Mucosa of rectum (tissue), 2 donors: ENCODE data around the gene SLC1A3.

Experiments used
- H3K27ac ChIP-seq, 2 donors: one replicate each; pipeline ENCODE4 v1.7.0; 2013; ENCODE audit warnings: inconsistent platforms in 2 of 2, low read depth in 2 of 2, low read length in 2 of 2
- H3K27me3 ChIP-seq, 2 donors: one replicate each; pipeline ENCODE4 v1.7.0; 2013; ENCODE audit warnings: low read length in 2 of 2; ENCODE audit not compliant: control insufficient read depth in 2 of 2, insufficient read depth in 2 of 2
- H3K36me3 ChIP-seq, 2 donors: one replicate each; pipeline ENCODE4 v1.7.0; 2013; ENCODE audit warnings: low read length in 2 of 2; ENCODE audit not compliant: control insufficient read depth in 2 of 2, insufficient read depth in 2 of 2
- H3K4me1 ChIP-seq, 2 donors: one replicate each; pipeline ENCODE4 v1.7.0; 2013; ENCODE audit warnings: low read length in 2 of 2, mild to moderate bottlenecking in 1 of 2; ENCODE audit not compliant: control insufficient read depth in 2 of 2, insufficient read depth in 2 of 2
- H3K4me3 ChIP-seq, 2 donors: one replicate each; pipeline ENCODE4 v1.7.0; 2013; ENCODE audit warnings: low read length in 2 of 2
- H3K9ac ChIP-seq, 2 donors: one replicate each; pipeline ENCODE4 v1.7.0; 2013; ENCODE audit warnings: low read length in 2 of 2, low read depth in 1 of 2, mild to moderate bottlenecking in 1 of 2
- H3K9me3 ChIP-seq, 2 donors: one replicate each; pipeline ENCODE4 v1.7.0; 2013; ENCODE audit warnings: low read length in 2 of 2; ENCODE audit not compliant: control insufficient read depth in 2 of 2
- donor health status: healthy.
- donor health status: Normal muscosa, but diverticular disease.

The SLC1A3 gene

DNA sequence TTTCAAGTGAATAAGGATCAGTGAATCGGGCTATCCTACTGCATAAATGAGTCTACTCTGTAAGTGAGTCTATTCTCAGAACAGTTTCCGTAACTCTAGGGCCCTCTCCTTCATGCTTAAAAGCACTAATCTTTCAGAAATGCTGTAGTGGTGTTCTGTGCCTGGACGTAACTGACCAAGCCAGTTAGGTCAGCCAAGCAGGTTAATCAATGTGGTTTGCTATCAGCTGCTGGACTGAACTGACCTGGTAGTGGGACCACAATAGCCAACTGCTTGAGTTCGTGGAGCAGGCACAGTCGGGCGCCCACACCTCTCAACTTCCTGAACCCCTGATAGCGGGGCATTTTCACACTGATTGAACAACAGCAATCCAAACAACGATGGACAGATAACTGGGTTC lies 6.8 kb downstream of the SLC1A3 start:
- Histone ChIP-seq H3K27ac (no peak overlapping the region), H3K4me3 (no peak overlapping the region), H3K9ac (no peak overlapping the region)

DNA sequence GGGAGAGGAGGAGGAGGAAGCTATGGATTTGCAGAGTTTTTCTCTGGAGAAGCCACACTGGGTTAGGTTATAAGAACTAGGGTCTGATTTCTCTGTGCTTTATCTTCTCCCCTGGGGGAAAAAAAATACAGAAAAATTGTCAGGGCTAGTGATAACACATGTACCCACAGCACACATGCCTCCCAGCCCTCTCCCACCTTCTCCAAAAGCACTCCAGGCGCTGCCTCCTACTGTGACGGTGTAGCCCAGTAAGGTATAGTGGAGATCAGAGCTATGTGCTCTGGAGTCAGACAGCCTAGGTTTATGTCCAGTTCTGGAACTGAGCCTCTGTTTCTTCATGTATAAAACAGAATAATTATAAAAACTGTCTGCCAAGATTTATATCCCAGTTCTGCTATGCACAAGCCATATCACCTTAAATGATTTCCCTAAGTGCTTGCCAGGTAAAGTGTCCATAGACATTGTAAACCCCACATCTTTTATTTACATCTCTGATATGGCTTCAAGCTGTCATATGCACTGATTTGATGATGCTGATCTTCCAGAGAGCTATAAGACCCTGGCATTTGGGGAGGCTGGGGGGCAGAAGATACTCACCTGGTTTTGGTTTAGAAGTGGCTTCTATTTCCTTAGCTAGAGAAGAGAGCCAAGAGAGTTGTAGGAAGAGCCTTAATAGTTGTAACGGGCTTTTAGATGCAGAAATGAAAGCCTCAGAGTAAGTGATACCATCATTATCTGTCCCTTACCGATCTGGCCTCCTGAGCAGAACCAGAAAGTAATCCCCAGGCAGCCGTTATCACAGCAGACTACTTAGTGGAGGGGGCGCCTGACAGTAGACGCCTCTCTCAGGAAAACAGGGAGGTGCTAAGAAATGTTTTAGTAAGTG lies 7.6 kb downstream of the SLC1A3 start:
- H3K27ac ChIP-seq, result no peak overlapping the region
- no peak overlapping the region for H3K9ac ChIP-seq
- H3K27me3 ChIP-seq, result no peaks in the 10 kb centered on the region
- no peak overlapping the region for H3K4me3 ChIP-seq
- H3K36me3 ChIP-seq, result no peaks in the 10 kb centered on the region
- no peaks in the 10 kb centered on the region for H3K4me1 ChIP-seq
- H3K9me3 ChIP-seq, result no peaks in the 10 kb centered on the region

More for the DNA sequence above, 6.8 kb downstream of the SLC1A3 start:
- Histone ChIP-seq H3K27me3 (peaks cover 0 to 3% of the 10 kb centered on the region in 2 donors), H3K9me3 (no peaks in the 10 kb centered on the region), H3K4me1 (no peaks in the 10 kb centered on the region), H3K36me3 (no peaks in the 10 kb centered on the region)

- H3K4me1 ChIP-seq, result no peaks in the 10 kb centered on the region
- no peak overlapping the region for H3K4me3 ChIP-seq
- no peak overlapping the region for H3K27ac ChIP-seq
- no peaks in the 10 kb centered on the region for H3K36me3 ChIP-seq
- H3K9me3 ChIP-seq, result no peaks in the 10 kb centered on the region
- H3K27me3 ChIP-seq, result no peaks in the 10 kb centered on the region
- no peak overlapping the region for H3K9ac ChIP-seq
Observed at GRCh38 chr5:36614657-36615308, 8.4 kb downstream of the SLC1A3 start.

- Histone ChIP-seq H3K4me3 (no peak overlapping the region), H3K4me1 (no peaks in the 10 kb centered on the region), H3K27ac (no peak overlapping the region), H3K27me3 (no peaks in the 10 kb centered on the region), H3K9me3 (no peaks in the 10 kb centered on the region), H3K9ac (no peak overlapping the region), H3K36me3 (no peaks in the 10 kb centered on the region)
Observed at GRCh38 chr5:36619012-36619635, 12.7 kb downstream of the SLC1A3 start.

- no peaks in the 10 kb centered on the region for H3K9me3 ChIP-seq
- H3K27ac ChIP-seq, result no peak overlapping the region
- no peaks in the 10 kb centered on the region for H3K4me1 ChIP-seq
- no peaks in the 10 kb centered on the region for H3K27me3 ChIP-seq
- no peak overlapping the region for H3K4me3 ChIP-seq
- no peak overlapping the region for H3K9ac ChIP-seq
- no peaks in the 10 kb centered on the region for H3K36me3 ChIP-seq
Observed at GRCh38 chr5:36621985-36622384, 15.6 kb downstream of the SLC1A3 start.

- Histone ChIP-seq H3K27me3 (no peaks in the 10 kb centered on the region), H3K4me1 (no peaks in the 10 kb centered on the region), H3K36me3 (no peaks in the 10 kb centered on the region), H3K9me3 (no peaks in the 10 kb centered on the region), H3K9ac (no peak overlapping the region), H3K4me3 (no peak overlapping the region), H3K27ac (no peak overlapping the region)
Observed at GRCh38 chr5:36623832-36624231, 17.4 kb downstream of the SLC1A3 start.

- H3K36me3 ChIP-seq, result no peaks in the 10 kb centered on the region
- H3K27ac ChIP-seq, result no peak overlapping the region
Observed at GRCh38 chr5:36624277-36624676, 17.9 kb downstream of the SLC1A3 start.

DNA sequence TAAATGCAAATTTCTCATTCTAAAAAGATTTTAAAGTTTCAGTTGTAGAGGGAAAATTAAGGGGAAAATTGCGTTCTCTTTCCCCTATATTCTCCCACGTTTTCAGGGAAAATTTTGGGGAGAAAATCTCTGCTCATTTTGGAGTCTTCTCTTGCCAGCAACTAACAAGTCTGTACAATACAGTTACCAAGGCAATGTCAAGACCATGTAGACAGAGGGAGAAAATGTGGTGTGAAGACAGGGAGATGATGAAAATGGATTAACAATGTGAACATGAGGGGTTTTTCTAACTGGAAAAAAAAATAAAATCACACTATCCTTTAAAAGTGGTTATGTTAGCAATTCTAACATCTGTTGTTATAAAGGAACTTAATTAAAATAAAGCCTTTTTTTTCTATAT lies 22.3 kb downstream of the SLC1A3 start:
- Histone ChIP-seq H3K36me3 (no peaks in the 10 kb centered on the region), H3K27me3 (no peaks in the 10 kb centered on the region), H3K9ac (no peak overlapping the region), H3K27ac (no peak overlapping the region), H3K9me3 (no peaks in the 10 kb centered on the region), H3K4me3 (no peak overlapping the region), H3K4me1 (no peaks in the 10 kb centered on the region)

More at GRCh38 chr5:36624277-36624676, 17.9 kb downstream of the SLC1A3 start:
- no peak overlapping the region for H3K9ac ChIP-seq
- no peaks in the 10 kb centered on the region for H3K27me3 ChIP-seq
- H3K9me3 ChIP-seq, result no peaks in the 10 kb centered on the region
- H3K4me3 ChIP-seq, result no peak overlapping the region
- H3K4me1 ChIP-seq, result no peaks in the 10 kb centered on the region

GRCh38 chr5:36629729-36630128 lies 23.3 kb downstream of the SLC1A3 start:
- Histone ChIP-seq H3K9me3 (no peaks in the 10 kb centered on the region), H3K9ac (no peak overlapping the region), H3K27ac (no peak overlapping the region), H3K27me3 (no peaks in the 10 kb centered on the region), H3K4me1 (no peaks in the 10 kb centered on the region), H3K36me3 (no peaks in the 10 kb centered on the region), H3K4me3 (no peak overlapping the region)
